ENCODE measurements around the gene ARHGEF40. TPM values are rescaled to one million over a fixed set of nuclear protein-coding genes. Genes with fewer than 3 reads are reported as not detected.

ARHGEF40 gene
- total RNA-seq, 3 donors from 2014 or later (not counting 1 experiment from before 2014, with no cell fraction given), result 4.4 to 6.9 (median 6.0) TPM

GRCh38 chr14:21066882-21067502 lies 3.1 kb upstream of the ARHGEF40 start:
- peak in 1 of 2 donors; percentile 63 for DNase-seq
- intact Hi-C loops (cut with micrococcal nuclease), result no loop called here
- no peaks in the 10 kb centered on the region for H3K9me3 ChIP-seq (ENCODE audit: control insufficient read depth, insufficient read depth, low read length)

GRCh38 chr14:21068521-21069387 lies 1.4 kb upstream of the ARHGEF40 start:
- DNase-seq (peak in 1 of 2 donors; percentile 84), ATAC-seq (peak; percentile 55 to 69 (median 68))
- H3K36me3 Mint-ChIP-seq, result no peaks in the 10 kb centered on the region
- TF ChIP-seq CTCF (IDR thresholded peaks at IDR 0.05), result peak; percentile 58
- Histone ChIP-seq H3K4me1 (ENCODE audit: control insufficient read depth, insufficient read depth, low read length) (peaks cover 44% of the 10 kb centered on the region), H3K4me3 (ENCODE audit: low read length) (peak overlapping the region; percentile 12), H3K9me3 (ENCODE audit: control insufficient read depth, insufficient read depth, low read length) (no peaks in the 10 kb centered on the region), H3K36me3 (ENCODE audit: control insufficient read depth, insufficient read depth, low read length) (no peaks in the 10 kb centered on the region), H3K27me3 (ENCODE audit: control insufficient read depth, insufficient read depth, low read length) (peaks cover 35% of the 10 kb centered on the region), H3K27ac (ENCODE audit: low read length) (no peak overlapping the region)
- WGBS (ENCODE audit: insufficient coverage), result 3% methylated on average over 45 of the region's 45 CpGs
- no peaks in the 10 kb centered on the region for H3K9me3 Mint-ChIP-seq
- H3K4me1 Mint-ChIP-seq, result peaks cover 31 to 41% of the 10 kb centered on the region in 2 donors
- peaks cover 72 to 85% of the 10 kb centered on the region in 2 donors for H3K27me3 Mint-ChIP-seq (ENCODE audit: low read depth in 2 of 2)
- intact Hi-C loops (cut with micrococcal nuclease), result loop anchor here (1.0 kb wide), 2 partner anchors 24 to 36 kb away; no protein-coding TSS in a partner anchor
- H3K27ac Mint-ChIP-seq, result peak overlapping the region in 1 of 2 donors; percentile 88
- peak overlapping the region; percentile 88 for H3K4me3 Mint-ChIP-seq

More at GRCh38 chr14:21066882-21067502, 3.1 kb upstream of the ARHGEF40 start:
- H3K4me1 ChIP-seq (ENCODE audit: control insufficient read depth, insufficient read depth, low read length), result peaks cover 34% of the 10 kb centered on the region
- no peaks in the 10 kb centered on the region for H3K9me3 Mint-ChIP-seq
- no peak overlapping the region for H3K27ac Mint-ChIP-seq
- ATAC-seq, result no peak
- no peak overlapping the region for H3K4me3 Mint-ChIP-seq
- TF ChIP-seq CTCF (IDR thresholded peaks at IDR 0.05), result no peak
- no peak overlapping the region for H3K4me3 ChIP-seq (ENCODE audit: low read length)
- peaks cover 28 to 35% of the 10 kb centered on the region in 2 donors for H3K4me1 Mint-ChIP-seq
- peaks cover 30% of the 10 kb centered on the region for H3K27me3 ChIP-seq (ENCODE audit: control insufficient read depth, insufficient read depth, low read length)
- WGBS (ENCODE audit: insufficient coverage), result 75% methylated on average over 5 of the region's 7 CpGs
- no peaks in the 10 kb centered on the region for H3K36me3 ChIP-seq (ENCODE audit: control insufficient read depth, insufficient read depth, low read length)
- peaks cover 72 to 85% of the 10 kb centered on the region in 2 donors for H3K27me3 Mint-ChIP-seq (ENCODE audit: low read depth in 2 of 2)
- H3K36me3 Mint-ChIP-seq, result no peaks in the 10 kb centered on the region
- H3K27ac ChIP-seq (ENCODE audit: low read length), result no peak overlapping the region

GRCh38 chr14:21069388-21070082 lies 569 bp upstream of the ARHGEF40 start:
- peaks cover 72 to 81% of the 10 kb centered on the region in 2 donors for H3K27me3 Mint-ChIP-seq (ENCODE audit: low read depth in 2 of 2)
- H3K9me3 Mint-ChIP-seq, result no peaks in the 10 kb centered on the region
- TF ChIP-seq CTCF (IDR thresholded peaks at IDR 0.05), result no peak
- Histone ChIP-seq H3K4me3 (ENCODE audit: low read length) (peak overlapping the region; percentile 30), H3K4me1 (ENCODE audit: control insufficient read depth, insufficient read depth, low read length) (peaks cover 44% of the 10 kb centered on the region), H3K9me3 (ENCODE audit: control insufficient read depth, insufficient read depth, low read length) (no peaks in the 10 kb centered on the region), H3K36me3 (ENCODE audit: control insufficient read depth, insufficient read depth, low read length) (no peaks in the 10 kb centered on the region), H3K27ac (ENCODE audit: low read length) (no peak overlapping the region), H3K27me3 (ENCODE audit: control insufficient read depth, insufficient read depth, low read length) (peaks cover 37% of the 10 kb centered on the region)
- WGBS (ENCODE audit: insufficient coverage), result 6% methylated on average over 40 of the region's 40 CpGs
- peaks cover 31 to 41% of the 10 kb centered on the region in 2 donors for H3K4me1 Mint-ChIP-seq
- H3K36me3 Mint-ChIP-seq, result no peaks in the 10 kb centered on the region
- intact Hi-C loops (cut with micrococcal nuclease), result loop anchor here (2.0 kb wide), 1 partner anchor 17 kb away; no protein-coding TSS in a partner anchor
- peak overlapping the region in 1 of 2 donors; percentile 88 for H3K27ac Mint-ChIP-seq
- peak in 1 of 2 donors; percentile 67 for DNase-seq
- peak in 2 of 3 donors; percentile 16 to 29 for ATAC-seq
- H3K4me3 Mint-ChIP-seq, result peak overlapping the region; percentile 88
